Uterus (tissue), 2 donors: ENCODE measurements around the gene GGT5.

Experiments
- CTCF ChIP-seq, 4 experiments: fragments of 200-600 bp in 2 of 4; fragments of 450-650 bp in 2 of 4; sonication (generic) in 2 of 4; IDR thresholded peaks; one replicate each; pipeline ENCODE4 v1.5.1; 2016 to 2019; ENCODE audit warnings: antibody characterized with exemption in 4 of 4, mild to moderate bottlenecking in 2 of 4, moderate library complexity in 1 of 4
- POLR2A ChIP-seq, 2 donors: fragments of 450-650 bp; IDR thresholded peaks; one replicate each; pipeline ENCODE4 v1.6.1; 2016; ENCODE audit warnings: antibody characterized with exemption in 2 of 2, mild to moderate bottlenecking in 1 of 2, moderate library complexity in 1 of 2

DNA sequence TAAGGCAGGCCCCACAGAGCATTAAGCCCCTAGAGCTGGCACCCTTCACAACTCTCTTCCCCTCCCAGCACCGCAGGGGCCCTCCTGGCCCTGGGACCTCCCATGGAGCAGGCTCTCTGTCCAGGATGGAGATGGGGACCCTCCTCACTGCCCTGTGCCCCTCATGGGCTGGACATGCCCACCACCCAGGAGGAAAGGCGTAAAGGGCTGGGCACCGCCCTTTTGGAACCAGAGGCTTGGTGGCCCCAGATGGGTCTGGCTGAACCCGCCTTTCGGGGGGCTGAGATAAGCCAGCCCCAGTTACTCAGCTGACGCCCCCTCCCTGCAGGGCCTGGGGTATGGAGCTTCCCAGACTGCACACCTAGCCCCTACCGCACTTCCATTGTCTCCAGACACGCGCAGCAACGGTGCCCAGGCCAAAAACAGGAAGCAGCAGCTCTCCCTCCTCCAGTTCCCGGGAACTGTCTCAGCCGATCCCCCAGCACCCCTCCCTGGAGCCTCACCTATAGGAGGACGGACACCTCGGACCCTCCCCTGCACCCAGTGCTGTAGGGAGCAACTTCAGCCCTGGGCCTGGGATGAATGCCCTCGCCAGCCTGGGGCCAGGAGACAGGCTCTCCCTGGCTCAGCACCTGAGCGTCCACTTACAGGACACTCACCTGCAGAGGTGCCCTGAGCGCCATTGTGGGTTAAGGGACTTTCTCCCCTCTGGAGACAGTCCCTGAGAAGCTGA is 65.2 kb downstream of the GGT5 start:
- TF ChIP-seq CTCF (IDR thresholded peaks at IDR 0.05) (no peak), POLR2A (IDR thresholded peaks at IDR 0.05) (no peak)
